Neural progenitor cell (in vitro differentiated cells): Measurements from ENCODE around the gene FOXD2. TPM values are rescaled to one million over a fixed set of nuclear protein-coding genes. Genes with fewer than 3 reads are reported as not detected.

Experiments used
- DNase-seq: peaks from one replicate; pipeline ENCODE4 v3.0.0-alpha.2; 2016; ENCODE audit warnings: low spot score
- H2AFZ ChIP-seq: fragments of 200-600 bp; sonication (generic); replicated peaks from 2 replicates; pipeline ENCODE4 v1.6.1; 2016; ENCODE audit warnings: antibody characterized with exemption
- H3F3A ChIP-seq: fragments of 200-600 bp; sonication (generic); 2 replicates; pipeline ENCODE4 v1.6.1; 2016; ENCODE audit warnings: antibody characterized with exemption, low read depth
- H3K27ac ChIP-seq: fragments of 200-600 bp; sonication (generic); 2 replicates; pipeline ENCODE4 v1.5.1; 2016; ENCODE audit warnings: mild to moderate bottlenecking
- H3K27me3 ChIP-seq: fragments of 200-600 bp; sonication (generic); 2 replicates; pipeline ENCODE4 v1.6.1; 2016; ENCODE audit warnings: mild to moderate bottlenecking, moderate library complexity
- H3K36me3 ChIP-seq: fragments of 200-600 bp; sonication (generic); 2 replicates; pipeline ENCODE4 v1.5.1; 2016
- H3K4me1 ChIP-seq: fragments of 200-600 bp; sonication (generic); 2 replicates; pipeline ENCODE4 v1.6.1; 2016; ENCODE audit warnings: mixed run types
- H3K4me2 ChIP-seq: fragments of 200-600 bp; sonication (generic); 2 replicates; pipeline ENCODE4 v1.6.1; 2016
- H3K4me3 ChIP-seq: fragments of 200-600 bp; sonication (generic); 2 replicates; pipeline ENCODE4 v1.5.1; 2016
- H3K79me2 ChIP-seq: fragments of 200-600 bp; sonication (generic); 2 replicates; pipeline ENCODE4 v1.6.1; 2016; ENCODE audit warnings: low read depth
- H3K9ac ChIP-seq: fragments of 200-600 bp; sonication (generic); 2 replicates; pipeline ENCODE4 v1.6.1; 2016
- H3K9me3 ChIP-seq: fragments of 200-600 bp; sonication (generic); 2 replicates; pipeline ENCODE4 v1.5.1; 2016; ENCODE audit warnings: low read depth
- H4K20me1 ChIP-seq: fragments of 200-600 bp; sonication (generic); 2 replicates; pipeline ENCODE4 v1.6.1; 2016; ENCODE audit warnings: low read depth
- H3K27ac Mint-ChIP-seq: 3 replicates; pipeline ENCODE4 v1.8.0; 2021; ENCODE audit warnings: mixed read lengths
- H3K27me3 Mint-ChIP-seq: 2 replicates; pipeline ENCODE4 v1.8.0; 2022; ENCODE audit warnings: low read depth, mild to moderate bottlenecking, inconsistent platforms, moderate library complexity, mixed read lengths; ENCODE audit not compliant: insufficient read depth
- H3K36me3 Mint-ChIP-seq: 3 replicates; pipeline ENCODE4 v1.8.0; 2021; ENCODE audit warnings: mixed read lengths
- H3K4me1 Mint-ChIP-seq: 3 replicates; pipeline ENCODE4 v1.8.0; 2021; ENCODE audit warnings: mixed read lengths
- H3K4me3 Mint-ChIP-seq: 3 replicates; pipeline ENCODE4 v1.8.0; 2021; ENCODE audit warnings: mild to moderate bottlenecking, moderate library complexity, mixed read lengths
- H3K9me3 Mint-ChIP-seq: 3 replicates; pipeline ENCODE4 v1.8.0; 2020; ENCODE audit warnings: mixed read lengths
- CTCF ChIP-seq: fragments of 200-600 bp; sonication (generic); IDR thresholded peaks from 2 replicates; pipeline ENCODE4 v1.5.1; 2017; ENCODE audit warnings: antibody characterized with exemption, mild to moderate bottlenecking
- EZH2 ChIP-seq: fragments of 200-600 bp; sonication (generic); IDR thresholded peaks from 2 replicates; pipeline ENCODE4 v1.6.1; 2017; ENCODE audit warnings: antibody characterized with exemption, mild to moderate bottlenecking, moderate library complexity
- EZH2phosphoT487 ChIP-seq: fragments of 200-600 bp; sonication (generic); IDR thresholded peaks from 2 replicates; pipeline ENCODE4 v1.6.1; 2017; ENCODE audit warnings: antibody characterized with exemption
- total RNA-seq: library from RNA; depleted of rRNA; stranded (reverse); fragments of >200 nt; gene quantifications from 2 replicates; pipeline ENCODE4 v1.2.3, GENCODE V29; 2015; ENCODE audit warnings: low replicate concordance

Gene FOXD2
- total RNA-seq, 1 donor from 2014 or later, result 0.32 TPM

- no peaks in the 10 kb centered on the region for H3K9me3 ChIP-seq
- H3F3A ChIP-seq, result no peaks in the 10 kb centered on the region
- H3K4me1 ChIP-seq, result no peaks in the 10 kb centered on the region
- Mint-ChIP-seq H3K9me3 (no peaks in the 10 kb centered on the region), H3K4me3 (no peak overlapping the region), H3K27me3 (peaks cover 15% of the 10 kb centered on the region), H3K36me3 (no peaks in the 10 kb centered on the region), H3K4me1 (no peaks in the 10 kb centered on the region), H3K27ac (no peak overlapping the region)
- no peaks in the 10 kb centered on the region for H4K20me1 ChIP-seq
- H3K27me3 ChIP-seq, result peaks cover 35% of the 10 kb centered on the region
- TF ChIP-seq EZH2phosphoT487, result no peak
- TF ChIP-seq EZH2, result no peak
- no peak for TF ChIP-seq CTCF
- DNase-seq, result no peak
- H3K9ac ChIP-seq, result no peak overlapping the region
- H3K36me3 ChIP-seq, result no peaks in the 10 kb centered on the region
- no peak overlapping the region for H3K27ac ChIP-seq
- H2AFZ ChIP-seq, result no peak overlapping the region
- H3K4me3 ChIP-seq, result no peak overlapping the region
- no peak overlapping the region for H3K4me2 ChIP-seq
- no peaks in the 10 kb centered on the region for H3K79me2 ChIP-seq
Measured at GRCh38 chr1:47487332-47487731, 49.5 kb downstream of the FOXD2 start.

- H3F3A ChIP-seq, result no peaks in the 10 kb centered on the region
- Mint-ChIP-seq H3K4me3 (no peak overlapping the region), H3K27me3 (peaks cover 14% of the 10 kb centered on the region), H3K4me1 (no peaks in the 10 kb centered on the region), H3K36me3 (no peaks in the 10 kb centered on the region), H3K9me3 (no peaks in the 10 kb centered on the region), H3K27ac (no peak overlapping the region)
- no peak overlapping the region for H3K27ac ChIP-seq
- no peak overlapping the region for H2AFZ ChIP-seq
- H3K4me3 ChIP-seq, result no peak overlapping the region
- H3K36me3 ChIP-seq, result no peaks in the 10 kb centered on the region
- H3K9ac ChIP-seq, result no peak overlapping the region
- DNase-seq, result no peak
- H3K9me3 ChIP-seq, result no peaks in the 10 kb centered on the region
- no peaks in the 10 kb centered on the region for H3K4me1 ChIP-seq
- H4K20me1 ChIP-seq, result no peaks in the 10 kb centered on the region
- H3K4me2 ChIP-seq, result no peak overlapping the region
- no peaks in the 10 kb centered on the region for H3K79me2 ChIP-seq
- TF ChIP-seq CTCF (no peak), EZH2 (no peak), EZH2phosphoT487 (no peak)
- H3K27me3 ChIP-seq, result peaks cover 38% of the 10 kb centered on the region
Measured at GRCh38 chr1:47487850-47488450, 50.1 kb downstream of the FOXD2 start.

Other genes with a start within 250 kb of the FOXD2 start
- gene PDZK1IP1, start 248.0 kb upstream of the FOXD2 start, total RNA-seq, result not detected in 2 replicates
- gene TAL1, start 205.8 kb upstream of the FOXD2 start, total RNA-seq, result not detected in 2 replicates
- 49.0 and 59.0 TPM in 2 replicates for gene STIL, start 123.9 kb upstream of the FOXD2 start, total RNA-seq
- gene CMPK1, start 104.3 kb upstream of the FOXD2 start, total RNA-seq, result 39.6 and 68.0 TPM in 2 replicates
- gene FOXE3, start 21.8 kb upstream of the FOXD2 start, total RNA-seq, result not detected in 2 replicates